HuH-7 (cell line): ENCODE measurements around the gene ATG4D.

Experiments
- DNase-seq: peaks from one replicate; pipeline ENCODE4 v3.0.0; 2011; ENCODE audit warnings: low spot score

ATG4D gene

GRCh38 chr19:10543420-10544241 is at the start of gene ATG4D:
Gene ATG4D, plus strand, starts transcription at chr19:10543904. Its CDS starts 187 bp downstream, at chr19:10544091.
- peak; percentile 92 for DNase-seq

- DNase-seq: no peak
Measured at GRCh38 chr19:10497371-10497770, 46.3 kb upstream of the ATG4D start.

GRCh38 chr19:10499550-10500246 is 44.0 kb upstream of the ATG4D start:
- no peak for DNase-seq

- no peak for DNase-seq
Measured at GRCh38 chr19:10500247-10500592, 43.5 kb upstream of the ATG4D start.

GRCh38 chr19:10501971-10502523 is 41.7 kb upstream of the ATG4D start:
- DNase-seq: peak; percentile 46

GRCh38 chr19:10502524-10503001 is 41.1 kb upstream of the ATG4D start:
- DNase-seq: peak; percentile 93

- peak; percentile 39 for DNase-seq
Measured at GRCh38 chr19:10503002-10503789, 40.5 kb upstream of the ATG4D start, which contains the start of gene KEAP1. Gene KEAP1, minus strand, starts transcription at chr19:10503356. Its CDS starts 3,323 bp downstream, at chr19:10500033.

GRCh38 chr19:10505583-10506229 is 38.0 kb upstream of the ATG4D start:
- DNase-seq: peak; percentile 69

GRCh38 chr19:10508036-10508435 is 35.7 kb upstream of the ATG4D start:
- no peak for DNase-seq

GRCh38 chr19:10508707-10509106 is 35.0 kb upstream of the ATG4D start:
- no peak for DNase-seq

GRCh38 chr19:10510301-10510802 is 33.4 kb upstream of the ATG4D start:
- peak; percentile 51 for DNase-seq

- DNase-seq: no peak
Measured at GRCh38 chr19:10513223-10513622, 30.5 kb upstream of the ATG4D start.

- DNase-seq: no peak
Measured at GRCh38 chr19:10514211-10515145, 29.2 kb upstream of the ATG4D start.

GRCh38 chr19:10516064-10516385 is 27.7 kb upstream of the ATG4D start:
- no peak for DNase-seq

GRCh38 chr19:10516671-10517286 is 26.9 kb upstream of the ATG4D start:
- no peak for DNase-seq

- peak; percentile 66 for DNase-seq
Measured at GRCh38 chr19:10517361-10517759, 26.3 kb upstream of the ATG4D start, which contains the start of gene S1PR5. Gene S1PR5, minus strand, starts transcription at chr19:10517447. Its CDS starts 2,436 bp downstream, at chr19:10515011.

GRCh38 chr19:10517760-10518443 is 25.8 kb upstream of the ATG4D start:
- peak; percentile 70 for DNase-seq

- DNase-seq: no peak
Measured at GRCh38 chr19:10518444-10519361, 25.0 kb upstream of the ATG4D start.
